ENCODE results near the gene NAT14.

The NAT14 gene

GRCh38 chr19:55525289-55526101, 40.5 kb downstream of the NAT14 start:
- in situ Hi-C loops (cut with HindIII; ENCODE audit: low sequenced_read_pairs): no loop called here
- H3K4me3 ChIP-seq (ENCODE audit: low read depth, low read length): no peak overlapping the region
- TF ChIP-seq, protein P1, sequence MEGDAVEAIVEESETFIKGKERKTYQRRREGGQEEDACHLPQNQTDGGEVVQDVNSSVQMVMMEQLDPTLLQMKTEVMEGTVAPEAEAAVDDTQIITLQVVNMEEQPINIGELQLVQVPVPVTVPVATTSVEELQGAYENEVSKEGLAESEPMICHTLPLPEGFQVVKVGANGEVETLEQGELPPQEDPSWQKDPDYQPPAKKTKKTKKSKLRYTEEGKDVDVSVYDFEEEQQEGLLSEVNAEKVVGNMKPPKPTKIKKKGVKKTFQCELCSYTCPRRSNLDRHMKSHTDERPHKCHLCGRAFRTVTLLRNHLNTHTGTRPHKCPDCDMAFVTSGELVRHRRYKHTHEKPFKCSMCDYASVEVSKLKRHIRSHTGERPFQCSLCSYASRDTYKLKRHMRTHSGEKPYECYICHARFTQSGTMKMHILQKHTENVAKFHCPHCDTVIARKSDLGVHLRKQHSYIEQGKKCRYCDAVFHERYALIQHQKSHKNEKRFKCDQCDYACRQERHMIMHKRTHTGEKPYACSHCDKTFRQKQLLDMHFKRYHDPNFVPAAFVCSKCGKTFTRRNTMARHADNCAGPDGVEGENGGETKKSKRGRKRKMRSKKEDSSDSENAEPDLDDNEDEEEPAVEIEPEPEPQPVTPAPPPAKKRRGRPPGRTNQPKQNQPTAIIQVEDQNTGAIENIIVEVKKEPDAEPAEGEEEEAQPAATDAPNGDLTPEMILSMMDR (IDR thresholded peaks at IDR 0.05; ENCODE audit: low read depth, low read length, missing control alignments): no peak
- no peak for DNase-seq (ENCODE audit: low read depth)

GRCh38 chr19:55526216-55527196, 41.5 kb downstream of the NAT14 start:
- DNase-seq (ENCODE audit: low read depth): no peak
- in situ Hi-C loops (cut with HindIII; ENCODE audit: low sequenced_read_pairs): no loop called here

DNA sequence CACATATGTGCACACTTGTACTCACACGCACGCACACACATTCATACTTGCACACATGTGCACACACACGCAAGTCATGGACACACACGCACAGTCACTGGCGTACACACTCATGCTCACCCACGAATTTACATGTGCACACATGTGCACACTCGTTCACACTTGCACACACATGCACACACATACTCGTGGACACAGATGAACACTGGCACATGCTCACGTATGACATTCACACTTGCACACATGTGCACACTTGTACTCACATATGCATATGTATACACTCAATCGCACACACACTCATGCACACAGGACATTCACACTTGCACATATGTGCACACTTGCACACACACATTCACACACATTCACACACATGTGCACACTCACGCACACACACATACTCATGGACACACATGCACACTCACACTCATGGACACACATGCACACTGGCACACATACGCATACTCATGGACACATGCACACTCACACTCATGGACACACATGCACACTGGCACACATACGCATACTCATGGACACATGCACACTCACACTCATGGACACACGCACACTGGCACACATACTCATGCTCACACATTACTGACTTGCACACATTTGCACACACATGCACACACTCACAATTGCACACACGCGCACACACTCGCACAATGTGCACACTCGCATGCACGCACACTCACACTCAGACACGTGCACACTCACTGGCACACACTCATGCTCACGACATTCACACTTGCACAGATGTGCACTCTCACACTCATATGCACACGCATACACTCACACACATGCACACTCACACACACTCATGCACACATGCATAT, 42.4 kb downstream of the NAT14 start:
- in situ Hi-C loops (cut with HindIII; ENCODE audit: low sequenced_read_pairs): no loop called here
- DNase-seq (ENCODE audit: low read depth): no peak

More at GRCh38 chr19:55526216-55527196, 41.5 kb downstream of the NAT14 start:
- TF ChIP-seq, protein P1 (IDR thresholded peaks at IDR 0.05; ENCODE audit: low read depth, low read length, missing control alignments): no peak
- no peak overlapping the region for H3K4me3 ChIP-seq (ENCODE audit: low read depth, low read length)

DNA sequence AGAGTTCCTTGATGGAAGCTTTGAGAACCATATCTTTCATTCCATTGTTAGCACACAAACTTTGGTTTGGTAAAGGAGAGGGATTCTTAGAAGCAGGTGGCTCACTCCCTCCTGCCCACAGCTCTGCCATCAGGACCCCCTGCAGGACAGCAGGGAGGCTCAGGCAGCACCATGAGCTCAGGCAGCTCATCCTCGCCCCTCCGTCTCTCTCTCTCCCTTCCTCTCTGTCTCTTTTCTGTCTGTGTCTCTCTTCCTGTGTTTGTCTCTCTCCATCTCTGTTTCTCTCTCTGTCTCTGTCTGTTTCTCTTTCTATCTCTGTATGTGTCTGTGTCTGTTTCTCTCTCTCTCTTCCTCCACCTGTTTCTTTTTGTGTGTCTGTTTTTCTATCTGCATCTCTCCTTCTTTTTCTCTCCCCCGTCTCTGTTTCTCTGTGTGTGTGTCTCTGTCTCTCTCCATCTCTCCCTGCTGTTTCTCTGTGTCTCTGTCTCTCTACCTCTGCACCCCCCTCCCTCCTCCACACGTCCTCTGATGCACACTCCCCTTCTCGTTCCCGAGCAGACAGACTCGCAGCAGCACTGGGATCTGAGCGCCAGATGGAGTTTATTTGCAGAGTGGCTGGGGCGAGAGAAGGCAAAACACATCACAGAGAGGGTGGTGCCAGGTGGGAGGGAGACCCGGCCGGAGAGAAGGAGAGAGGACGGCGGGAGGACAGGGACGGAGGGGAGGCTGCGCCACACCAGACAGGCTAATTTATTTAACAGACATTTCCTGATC, 43.2 kb downstream of the NAT14 start:
- DNase-seq (ENCODE audit: low read depth): no peak
- no peak overlapping the region for H3K4me3 ChIP-seq (ENCODE audit: low read depth, low read length)
- in situ Hi-C loops (cut with HindIII; ENCODE audit: low sequenced_read_pairs): no loop called here
- TF ChIP-seq, protein P1 (IDR thresholded peaks at IDR 0.05; ENCODE audit: low read depth, low read length, missing control alignments): no peak

More for the DNA sequence above, 42.4 kb downstream of the NAT14 start:
- H3K4me3 ChIP-seq (ENCODE audit: low read depth, low read length): no peak overlapping the region
- TF ChIP-seq, protein P1 (IDR thresholded peaks at IDR 0.05; ENCODE audit: low read depth, low read length, missing control alignments): no peak

DNA sequence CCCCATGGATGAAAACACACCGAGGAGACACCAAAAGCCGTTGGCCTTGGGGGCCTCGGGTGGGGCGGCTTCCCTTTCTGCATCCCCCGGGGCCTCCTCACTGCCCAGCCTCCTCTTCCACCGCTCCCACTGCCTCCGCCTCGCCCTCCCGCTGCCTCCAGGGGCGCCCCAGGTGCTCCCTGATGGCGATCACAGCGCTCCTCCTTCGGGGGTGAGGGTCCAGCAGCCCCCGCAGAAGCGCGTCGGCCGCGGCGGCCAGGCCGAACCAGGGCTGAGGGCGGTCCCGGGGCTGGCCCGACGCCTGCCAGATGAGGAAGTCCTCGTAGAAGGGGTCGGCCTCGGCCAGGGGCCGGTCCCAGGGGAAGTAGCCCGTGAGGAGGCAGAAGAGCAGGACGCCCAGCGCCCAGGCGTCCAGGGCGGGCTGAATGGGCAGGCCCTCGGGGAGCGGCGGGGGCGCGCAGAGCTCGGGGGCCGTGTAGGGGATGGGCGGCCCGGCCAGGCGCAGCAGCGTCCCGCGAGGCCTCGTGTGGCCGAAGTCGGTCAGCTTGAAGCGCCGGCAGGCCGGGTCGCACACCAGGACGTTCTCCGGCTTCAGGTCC, 44.7 kb downstream of the NAT14 start:
- in situ Hi-C loops (cut with HindIII; ENCODE audit: low sequenced_read_pairs): no loop called here
- H3K4me3 ChIP-seq (ENCODE audit: low read depth, low read length): no peak overlapping the region
- DNase-seq (ENCODE audit: low read depth): no peak
- TF ChIP-seq, protein P1 (IDR thresholded peaks at IDR 0.05; ENCODE audit: low read depth, low read length, missing control alignments): no peak
